PC-3 (cell line): ENCODE measurements around the gene SOX6.

Experiments used
- CTCF ChIP-seq: fragments of 300-600 bp; sonication (generic); conservative IDR thresholded peaks from 2 replicates; pipeline ENCODE4 v1.5.1; 2017; ENCODE audit warnings: antibody characterized with exemption, low read depth, mild to moderate bottlenecking, low read length
- EZH2 ChIP-seq: fragments of 300-600 bp; sonication (generic); IDR thresholded peaks from one replicate; pipeline ENCODE4 v1.6.1; 2017; ENCODE audit warnings: antibody characterized with exemption, mild to moderate bottlenecking, low read length; ENCODE audit not compliant: unreplicated experiment
- EZH2phosphoT487 ChIP-seq: fragments of 300-600 bp; sonication (generic); IDR thresholded peaks from 2 replicates; pipeline ENCODE4 v1.6.1; 2018; ENCODE audit warnings: mild to moderate bottlenecking, antibody characterized with exemption, low read length, borderline replicate concordance

- TF ChIP-seq EZH2 (no peak), CTCF (no peak), EZH2phosphoT487 (no peak)
Observed at GRCh38 chr11:16049611-16050010, 306.7 kb downstream of the SOX6 start.
